ENCODE measurements around the gene HP1BP3. TPM values are rescaled to one million over a fixed set of nuclear protein-coding genes. Genes with fewer than 3 reads are reported as not detected.

HP1BP3 gene
- total RNA-seq, 1 experiment from 2014 or later = 207 TPM

DNA sequence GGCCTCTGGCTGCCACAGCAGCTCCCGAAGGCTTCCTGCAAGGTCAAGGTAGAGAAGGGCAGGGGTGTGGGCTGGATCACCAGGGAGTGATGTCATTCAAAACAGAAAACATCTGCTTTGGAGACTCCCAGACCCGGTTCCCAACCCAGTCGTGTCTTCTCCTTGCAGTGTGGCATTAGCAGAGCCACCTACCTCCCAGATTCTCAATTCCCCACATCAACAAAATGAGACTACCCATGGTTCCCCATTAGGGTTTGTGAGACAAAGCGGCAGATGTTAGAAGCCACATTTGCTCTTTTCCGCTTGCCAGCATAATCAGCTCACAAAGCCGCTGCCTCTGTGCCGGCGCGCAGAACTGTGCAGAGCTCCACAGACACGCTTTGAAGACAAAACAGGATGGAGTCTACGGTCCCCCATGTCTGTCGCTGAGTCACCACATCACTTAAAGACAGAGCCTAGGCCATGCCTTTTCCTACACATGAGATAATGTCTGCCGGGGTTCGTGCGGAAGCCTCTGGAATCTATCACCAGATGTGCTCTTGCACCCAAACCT, 81.8 kb downstream of the HP1BP3 start:
- ChIA-PET RAD21 (ENCODE audit: low non-redundant PET in 1 of 2, low total read pairs in 2 of 2, uncharacterized antibody in 2 of 2, unreplicated experiment in 2 of 2) (no interaction called here), CTCF (no interaction called here)
- H3K4me1 ChIP-seq (ENCODE audit: control insufficient read depth in 1 of 2, insufficient read depth in 2 of 2, low read length in 2 of 2) = no peaks in the 10 kb centered on the region; a peak in 1 of 4 replicates

More for the DNA sequence above, 81.8 kb downstream of the HP1BP3 start:
- Histone ChIP-seq H4K20me1 (ENCODE audit: insufficient read depth) (no peaks in the 10 kb centered on the region), H3K27me3 (ENCODE audit: insufficient read depth, low read length) (no peaks in the 10 kb centered on the region), H3K79me2 (ENCODE audit: insufficient read depth, low read length) (no peaks in the 10 kb centered on the region), H3K4me2 (ENCODE audit: low read length) (no peak overlapping the region), H3K27ac (ENCODE audit: low read depth, low read length) (no peak overlapping the region), H3K36me3 (ENCODE audit: control insufficient read depth in 1 of 2, insufficient read depth in 2 of 2, low read length in 2 of 2) (no peaks in the 10 kb centered on the region), H3K9me3 (ENCODE audit: control insufficient read depth in 1 of 2, insufficient read depth in 1 of 2, low read depth in 1 of 2, low read length in 2 of 2) (no peaks in the 10 kb centered on the region), H3K9me2 (ENCODE audit: insufficient read depth) (no peaks in the 10 kb centered on the region), H3K9ac (ENCODE audit: low read length) (no peak overlapping the region), H2AFZ (ENCODE audit: low read depth, low read length, poor library complexity, severe bottlenecking) (no peak overlapping the region), H3K4me3 (replicated peaks in 1 of 2; ENCODE audit: low read depth in 1 of 2, low read length in 2 of 2) (no peak overlapping the region)
- POLR2A ChIA-PET = no interaction called here
- TF ChIP-seq POLR2A (IDR thresholded peaks at IDR 0.05; ENCODE audit: borderline replicate concordance, extremely low read depth, insufficient read depth, insufficient read length) = no peak
- TF ChIP-seq, protein P1, sequence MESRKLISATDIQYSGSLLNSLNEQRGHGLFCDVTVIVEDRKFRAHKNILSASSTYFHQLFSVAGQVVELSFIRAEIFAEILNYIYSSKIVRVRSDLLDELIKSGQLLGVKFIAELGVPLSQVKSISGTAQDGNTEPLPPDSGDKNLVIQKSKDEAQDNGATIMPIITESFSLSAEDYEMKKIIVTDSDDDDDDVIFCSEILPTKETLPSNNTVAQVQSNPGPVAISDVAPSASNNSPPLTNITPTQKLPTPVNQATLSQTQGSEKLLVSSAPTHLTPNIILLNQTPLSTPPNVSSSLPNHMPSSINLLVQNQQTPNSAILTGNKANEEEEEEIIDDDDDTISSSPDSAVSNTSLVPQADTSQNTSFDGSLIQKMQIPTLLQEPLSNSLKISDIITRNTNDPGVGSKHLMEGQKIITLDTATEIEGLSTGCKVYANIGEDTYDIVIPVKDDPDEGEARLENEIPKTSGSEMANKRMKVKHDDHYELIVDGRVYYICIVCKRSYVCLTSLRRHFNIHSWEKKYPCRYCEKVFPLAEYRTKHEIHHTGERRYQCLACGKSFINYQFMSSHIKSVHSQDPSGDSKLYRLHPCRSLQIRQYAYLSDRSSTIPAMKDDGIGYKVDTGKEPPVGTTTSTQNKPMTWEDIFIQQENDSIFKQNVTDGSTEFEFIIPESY (IDR thresholded peaks at IDR 0.05; ENCODE audit: extremely low read depth, insufficient replicate concordance, low read length) = no peak
- TF ChIP-seq, protein P2, sequence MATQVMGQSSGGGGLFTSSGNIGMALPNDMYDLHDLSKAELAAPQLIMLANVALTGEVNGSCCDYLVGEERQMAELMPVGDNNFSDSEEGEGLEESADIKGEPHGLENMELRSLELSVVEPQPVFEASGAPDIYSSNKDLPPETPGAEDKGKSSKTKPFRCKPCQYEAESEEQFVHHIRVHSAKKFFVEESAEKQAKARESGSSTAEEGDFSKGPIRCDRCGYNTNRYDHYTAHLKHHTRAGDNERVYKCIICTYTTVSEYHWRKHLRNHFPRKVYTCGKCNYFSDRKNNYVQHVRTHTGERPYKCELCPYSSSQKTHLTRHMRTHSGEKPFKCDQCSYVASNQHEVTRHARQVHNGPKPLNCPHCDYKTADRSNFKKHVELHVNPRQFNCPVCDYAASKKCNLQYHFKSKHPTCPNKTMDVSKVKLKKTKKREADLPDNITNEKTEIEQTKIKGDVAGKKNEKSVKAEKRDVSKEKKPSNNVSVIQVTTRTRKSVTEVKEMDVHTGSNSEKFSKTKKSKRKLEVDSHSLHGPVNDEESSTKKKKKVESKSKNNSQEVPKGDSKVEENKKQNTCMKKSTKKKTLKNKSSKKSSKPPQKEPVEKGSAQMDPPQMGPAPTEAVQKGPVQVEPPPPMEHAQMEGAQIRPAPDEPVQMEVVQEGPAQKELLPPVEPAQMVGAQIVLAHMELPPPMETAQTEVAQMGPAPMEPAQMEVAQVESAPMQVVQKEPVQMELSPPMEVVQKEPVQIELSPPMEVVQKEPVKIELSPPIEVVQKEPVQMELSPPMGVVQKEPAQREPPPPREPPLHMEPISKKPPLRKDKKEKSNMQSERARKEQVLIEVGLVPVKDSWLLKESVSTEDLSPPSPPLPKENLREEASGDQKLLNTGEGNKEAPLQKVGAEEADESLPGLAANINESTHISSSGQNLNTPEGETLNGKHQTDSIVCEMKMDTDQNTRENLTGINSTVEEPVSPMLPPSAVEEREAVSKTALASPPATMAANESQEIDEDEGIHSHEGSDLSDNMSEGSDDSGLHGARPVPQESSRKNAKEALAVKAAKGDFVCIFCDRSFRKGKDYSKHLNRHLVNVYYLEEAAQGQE (IDR thresholded peaks at IDR 0.05; ENCODE audit: low read depth) = no peak
- TF ChIP-seq JUND (IDR thresholded peaks at IDR 0.05) = no peak
- no peak for TF ChIP-seq SP1 (IDR thresholded peaks at IDR 0.05; ENCODE audit: low read depth)
- TF ChIP-seq ELF1 (IDR thresholded peaks at IDR 0.05; ENCODE audit: borderline replicate concordance, low read depth) = no peak
- no peak for DNase-seq (ENCODE audit: low read depth, low spot score)
- intact Hi-C loops (cut with micrococcal nuclease) = no loop called here
- no peak for ATAC-seq
- no TSS peak for BruUV-seq (replicated peaks)

Measured in HCT116 (cell line).